ENCODE measurements around the gene IFNK.

DNA sequence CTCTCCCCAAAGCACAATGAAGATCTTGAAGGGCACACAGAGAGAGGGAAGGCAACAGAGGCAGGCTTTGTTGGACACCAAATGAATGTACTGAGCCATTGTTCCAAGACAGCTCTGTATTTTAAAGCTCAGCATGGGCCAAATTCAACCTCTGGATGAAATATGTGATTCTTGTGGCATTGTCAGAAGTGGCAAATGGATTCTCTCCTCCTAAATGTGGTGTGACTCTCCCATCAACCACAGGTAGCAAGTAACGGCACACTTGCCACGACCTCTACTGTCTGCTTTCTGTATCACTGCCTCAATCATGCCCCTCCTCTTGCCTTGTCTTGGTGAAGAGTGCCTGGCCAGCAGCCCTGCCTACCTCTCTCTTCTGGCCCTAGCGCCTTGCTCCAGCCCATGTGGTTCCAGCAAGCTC, 11.6 kb downstream of the IFNK start:
- TF ChIP-seq, protein P1, sequence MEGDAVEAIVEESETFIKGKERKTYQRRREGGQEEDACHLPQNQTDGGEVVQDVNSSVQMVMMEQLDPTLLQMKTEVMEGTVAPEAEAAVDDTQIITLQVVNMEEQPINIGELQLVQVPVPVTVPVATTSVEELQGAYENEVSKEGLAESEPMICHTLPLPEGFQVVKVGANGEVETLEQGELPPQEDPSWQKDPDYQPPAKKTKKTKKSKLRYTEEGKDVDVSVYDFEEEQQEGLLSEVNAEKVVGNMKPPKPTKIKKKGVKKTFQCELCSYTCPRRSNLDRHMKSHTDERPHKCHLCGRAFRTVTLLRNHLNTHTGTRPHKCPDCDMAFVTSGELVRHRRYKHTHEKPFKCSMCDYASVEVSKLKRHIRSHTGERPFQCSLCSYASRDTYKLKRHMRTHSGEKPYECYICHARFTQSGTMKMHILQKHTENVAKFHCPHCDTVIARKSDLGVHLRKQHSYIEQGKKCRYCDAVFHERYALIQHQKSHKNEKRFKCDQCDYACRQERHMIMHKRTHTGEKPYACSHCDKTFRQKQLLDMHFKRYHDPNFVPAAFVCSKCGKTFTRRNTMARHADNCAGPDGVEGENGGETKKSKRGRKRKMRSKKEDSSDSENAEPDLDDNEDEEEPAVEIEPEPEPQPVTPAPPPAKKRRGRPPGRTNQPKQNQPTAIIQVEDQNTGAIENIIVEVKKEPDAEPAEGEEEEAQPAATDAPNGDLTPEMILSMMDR (IDR thresholded peaks at IDR 0.05; ENCODE audit: insufficient read depth, low read length, poor library complexity, severe bottlenecking), result peak; percentile 20
- TF ChIP-seq EZH2phosphoT487 (conservative IDR thresholded peaks at IDR 0.05; ENCODE audit: low read length), result no peak

Measured in SU-DHL-6 (cell line).